Measurements from ENCODE around the gene SPATA1. TPM values are rescaled to one million over a fixed set of nuclear protein-coding genes. Genes with fewer than 3 reads are reported as not detected.

SPATA1 gene
- polyA plus RNA-seq, 1 donor from 2014 or later = 0.17 TPM

DNA sequence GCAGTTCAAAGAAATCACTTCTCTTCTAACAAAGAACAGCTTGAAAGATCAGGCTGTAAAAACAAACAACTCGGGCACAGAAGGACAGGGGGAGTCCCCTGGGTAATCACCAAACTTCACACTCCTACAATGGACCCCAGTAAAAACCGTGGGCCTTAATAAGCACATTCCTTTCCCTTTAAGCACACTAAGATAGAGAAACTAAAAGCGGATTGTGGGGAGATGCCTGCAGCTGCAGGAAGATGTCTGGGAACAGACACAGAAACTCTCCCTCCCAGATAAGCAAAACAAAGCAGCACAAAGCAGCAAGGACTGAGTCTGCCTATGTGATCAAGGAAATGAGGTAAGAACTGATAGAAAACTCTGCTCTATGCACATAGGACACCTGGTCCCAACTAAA is 105.6 kb downstream of the SPATA1 start:
- H3K36me3 ChIP-seq (ENCODE audit: insufficient read depth, low read length) = no peaks in the 10 kb centered on the region
- no peak for TF ChIP-seq SMC3 (conservative IDR thresholded peaks at IDR 0.05; ENCODE audit: poor library complexity)
- TF ChIP-seq CTCF (IDR thresholded peaks at IDR 0.05; ENCODE audit: poor library complexity, severe bottlenecking) = no peak
- no peak for TF ChIP-seq RAD21 (conservative IDR thresholded peaks at IDR 0.05)
- TF ChIP-seq, protein P1, sequence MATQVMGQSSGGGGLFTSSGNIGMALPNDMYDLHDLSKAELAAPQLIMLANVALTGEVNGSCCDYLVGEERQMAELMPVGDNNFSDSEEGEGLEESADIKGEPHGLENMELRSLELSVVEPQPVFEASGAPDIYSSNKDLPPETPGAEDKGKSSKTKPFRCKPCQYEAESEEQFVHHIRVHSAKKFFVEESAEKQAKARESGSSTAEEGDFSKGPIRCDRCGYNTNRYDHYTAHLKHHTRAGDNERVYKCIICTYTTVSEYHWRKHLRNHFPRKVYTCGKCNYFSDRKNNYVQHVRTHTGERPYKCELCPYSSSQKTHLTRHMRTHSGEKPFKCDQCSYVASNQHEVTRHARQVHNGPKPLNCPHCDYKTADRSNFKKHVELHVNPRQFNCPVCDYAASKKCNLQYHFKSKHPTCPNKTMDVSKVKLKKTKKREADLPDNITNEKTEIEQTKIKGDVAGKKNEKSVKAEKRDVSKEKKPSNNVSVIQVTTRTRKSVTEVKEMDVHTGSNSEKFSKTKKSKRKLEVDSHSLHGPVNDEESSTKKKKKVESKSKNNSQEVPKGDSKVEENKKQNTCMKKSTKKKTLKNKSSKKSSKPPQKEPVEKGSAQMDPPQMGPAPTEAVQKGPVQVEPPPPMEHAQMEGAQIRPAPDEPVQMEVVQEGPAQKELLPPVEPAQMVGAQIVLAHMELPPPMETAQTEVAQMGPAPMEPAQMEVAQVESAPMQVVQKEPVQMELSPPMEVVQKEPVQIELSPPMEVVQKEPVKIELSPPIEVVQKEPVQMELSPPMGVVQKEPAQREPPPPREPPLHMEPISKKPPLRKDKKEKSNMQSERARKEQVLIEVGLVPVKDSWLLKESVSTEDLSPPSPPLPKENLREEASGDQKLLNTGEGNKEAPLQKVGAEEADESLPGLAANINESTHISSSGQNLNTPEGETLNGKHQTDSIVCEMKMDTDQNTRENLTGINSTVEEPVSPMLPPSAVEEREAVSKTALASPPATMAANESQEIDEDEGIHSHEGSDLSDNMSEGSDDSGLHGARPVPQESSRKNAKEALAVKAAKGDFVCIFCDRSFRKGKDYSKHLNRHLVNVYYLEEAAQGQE (IDR thresholded peaks at IDR 0.05; ENCODE audit: borderline replicate concordance) = no peak
- TF ChIP-seq POLR2AphosphoS5 (IDR thresholded peaks at IDR 0.05) = no peak
- TF ChIP-seq EP300 (conservative IDR thresholded peaks at IDR 0.05; ENCODE audit: poor library complexity, severe bottlenecking) = no peak
- TF ChIP-seq TAF1 (IDR thresholded peaks at IDR 0.05; ENCODE audit: low read depth) = no peak
- no peak for TF ChIP-seq EZH2 (IDR thresholded peaks at IDR 0.05; ENCODE audit: borderline replicate concordance, insufficient read depth, low read length, poor library complexity, severe bottlenecking)
- no peak for TF ChIP-seq MXI1 (conservative IDR thresholded peaks at IDR 0.05; ENCODE audit: poor library complexity, severe bottlenecking)
- no peak overlapping the region for H3K4me2 ChIP-seq (ENCODE audit: low read length)
- no peak overlapping the region for H3K4me3 ChIP-seq (ENCODE audit: low read length)
- no peaks in the 10 kb centered on the region for H4K20me1 ChIP-seq (ENCODE audit: insufficient read depth)
- H3K9me2 ChIP-seq (ENCODE audit: insufficient read depth, low read length) = no peaks in the 10 kb centered on the region
- no peak overlapping the region for H2AFZ ChIP-seq (ENCODE audit: low read depth, low read length)
- no peak overlapping the region for H3K9ac ChIP-seq (ENCODE audit: low read length)
- no peaks in the 10 kb centered on the region for H3K79me2 ChIP-seq (replicated peaks; ENCODE audit: insufficient read depth, low read length)
- no peak overlapping the region for H3K27ac ChIP-seq (ENCODE audit: low read length)
- H3F3A ChIP-seq (ENCODE audit: insufficient read depth, low read length, poor library complexity, severe bottlenecking) = no peaks in the 10 kb centered on the region
- peaks cover 5% of the 10 kb centered on the region for H3K9me3 ChIP-seq (ENCODE audit: low read length)
- no peaks in the 10 kb centered on the region for H3K27me3 ChIP-seq (ENCODE audit: insufficient read depth, low read depth, low read length)

DNA sequence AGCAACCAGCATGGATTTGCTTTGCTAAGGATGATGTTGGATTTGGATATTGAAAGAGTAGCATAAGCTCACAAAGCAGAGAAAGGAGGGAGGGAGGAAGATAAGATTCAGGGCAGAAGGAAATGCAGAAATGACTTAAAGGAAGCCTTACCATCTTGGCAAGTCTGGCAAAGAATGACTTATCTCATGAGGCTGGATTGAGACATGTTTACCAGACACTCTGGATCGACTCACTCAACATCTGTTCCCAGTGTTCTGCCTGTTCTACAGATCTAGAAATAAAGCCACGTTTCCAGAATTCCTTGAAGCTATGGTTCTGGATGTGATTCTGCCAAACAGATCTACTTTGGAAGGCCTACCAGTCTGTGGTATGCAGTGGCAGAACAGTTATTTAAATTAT is 106.8 kb downstream of the SPATA1 start:
- H3K9ac ChIP-seq (ENCODE audit: low read length) = no peak overlapping the region
- no peak overlapping the region for H2AFZ ChIP-seq (ENCODE audit: low read depth, low read length)
- H3K4me2 ChIP-seq (ENCODE audit: low read length) = no peak overlapping the region
- H3K9me2 ChIP-seq (ENCODE audit: insufficient read depth, low read length) = no peaks in the 10 kb centered on the region
- H3K9me3 ChIP-seq (ENCODE audit: low read length) = no peaks in the 10 kb centered on the region
- H3F3A ChIP-seq (ENCODE audit: insufficient read depth, low read length, poor library complexity, severe bottlenecking) = no peaks in the 10 kb centered on the region
- no peak overlapping the region for H3K27ac ChIP-seq (ENCODE audit: low read length)
- TF ChIP-seq MXI1 (conservative IDR thresholded peaks at IDR 0.05; ENCODE audit: poor library complexity, severe bottlenecking) (no peak), SMC3 (conservative IDR thresholded peaks at IDR 0.05; ENCODE audit: poor library complexity) (no peak), CTCF (IDR thresholded peaks at IDR 0.05; ENCODE audit: poor library complexity, severe bottlenecking) (no peak), TAF1 (IDR thresholded peaks at IDR 0.05; ENCODE audit: low read depth) (no peak), EZH2 (IDR thresholded peaks at IDR 0.05; ENCODE audit: borderline replicate concordance, insufficient read depth, low read length, poor library complexity, severe bottlenecking) (no peak), RAD21 (conservative IDR thresholded peaks at IDR 0.05) (no peak), POLR2AphosphoS5 (IDR thresholded peaks at IDR 0.05) (no peak), EP300 (conservative IDR thresholded peaks at IDR 0.05; ENCODE audit: poor library complexity, severe bottlenecking) (no peak)
- TF ChIP-seq, protein P1 (IDR thresholded peaks at IDR 0.05; ENCODE audit: borderline replicate concordance) = no peak
- H3K4me3 ChIP-seq (ENCODE audit: low read length) = no peak overlapping the region
- no peaks in the 10 kb centered on the region for H4K20me1 ChIP-seq (ENCODE audit: insufficient read depth)
- no peaks in the 10 kb centered on the region for H3K36me3 ChIP-seq (ENCODE audit: insufficient read depth, low read length)
- no peaks in the 10 kb centered on the region for H3K79me2 ChIP-seq (replicated peaks; ENCODE audit: insufficient read depth, low read length)
- no peaks in the 10 kb centered on the region for H3K27me3 ChIP-seq (ENCODE audit: insufficient read depth, low read depth, low read length)

Data from neural cell (in vitro differentiated cells).